NB4 (cell line): Measurements from ENCODE around the gene ESM1.

Source experiments
- DNase-seq: peaks from one replicate; pipeline ENCODE4 v3.0.0; 2010; ENCODE audit warnings: low read depth
- H3K4me3 ChIP-seq: one replicate; pipeline ENCODE4 v1.5.1; 2011; ENCODE audit warnings: mild to moderate bottlenecking, low read depth, low read length, moderate library complexity
- MAX ChIP-seq: IDR thresholded peaks from 2 replicates; pipeline ENCODE4 v1.6.1; 2011; ENCODE audit warnings: low read depth, low read length
- MYC ChIP-seq: IDR thresholded peaks from 2 replicates; pipeline ENCODE4 v1.6.1; 2011; ENCODE audit warnings: low read depth, low read length
- POLR2A ChIP-seq: IDR thresholded peaks from 2 replicates; pipeline ENCODE4 v1.6.1; 2011; ENCODE audit warnings: mild to moderate bottlenecking; ENCODE audit not compliant: insufficient read length; ENCODE audit errors: extremely low read depth
- TF ChIP-seq, protein P1 (sequence below): IDR thresholded peaks from one replicate; pipeline ENCODE4 v1.5.1; 2012; ENCODE audit warnings: low read depth, low read length

The ESM1 gene

GRCh38 chr5:54985301-54986268 is at the start of gene ESM1:
Gene ESM1 (minus strand): TSS chr5:54985593. CDS start chr5:54985517, 76 bp downstream.
- no peak for DNase-seq
- TF ChIP-seq MAX (no peak), MYC (no peak), POLR2A (no peak)
- TF ChIP-seq, protein P1, sequence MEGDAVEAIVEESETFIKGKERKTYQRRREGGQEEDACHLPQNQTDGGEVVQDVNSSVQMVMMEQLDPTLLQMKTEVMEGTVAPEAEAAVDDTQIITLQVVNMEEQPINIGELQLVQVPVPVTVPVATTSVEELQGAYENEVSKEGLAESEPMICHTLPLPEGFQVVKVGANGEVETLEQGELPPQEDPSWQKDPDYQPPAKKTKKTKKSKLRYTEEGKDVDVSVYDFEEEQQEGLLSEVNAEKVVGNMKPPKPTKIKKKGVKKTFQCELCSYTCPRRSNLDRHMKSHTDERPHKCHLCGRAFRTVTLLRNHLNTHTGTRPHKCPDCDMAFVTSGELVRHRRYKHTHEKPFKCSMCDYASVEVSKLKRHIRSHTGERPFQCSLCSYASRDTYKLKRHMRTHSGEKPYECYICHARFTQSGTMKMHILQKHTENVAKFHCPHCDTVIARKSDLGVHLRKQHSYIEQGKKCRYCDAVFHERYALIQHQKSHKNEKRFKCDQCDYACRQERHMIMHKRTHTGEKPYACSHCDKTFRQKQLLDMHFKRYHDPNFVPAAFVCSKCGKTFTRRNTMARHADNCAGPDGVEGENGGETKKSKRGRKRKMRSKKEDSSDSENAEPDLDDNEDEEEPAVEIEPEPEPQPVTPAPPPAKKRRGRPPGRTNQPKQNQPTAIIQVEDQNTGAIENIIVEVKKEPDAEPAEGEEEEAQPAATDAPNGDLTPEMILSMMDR = no peak
- H3K4me3 ChIP-seq = no peak within 1 kb of the TSS

- TF ChIP-seq POLR2A (no peak), MAX (no peak), MYC (no peak)
- TF ChIP-seq, protein P1 = no peak
- H3K4me3 ChIP-seq = no peak overlapping the region
- DNase-seq = peak; percentile 6
Measured at GRCh38 chr5:55033568-55033967, 48.2 kb upstream of the ESM1 start.

GRCh38 chr5:55031492-55031891 is 46.1 kb upstream of the ESM1 start:
- no peak for DNase-seq
- TF ChIP-seq, protein P1 = no peak
- TF ChIP-seq POLR2A (no peak), MYC (no peak), MAX (no peak)

GRCh38 chr5:55030676-55031369 is 45.4 kb upstream of the ESM1 start:
- DNase-seq = no peak
- no peak overlapping the region for H3K4me3 ChIP-seq
- TF ChIP-seq MYC = no peak

More at GRCh38 chr5:55031492-55031891, 46.1 kb upstream of the ESM1 start:
- H3K4me3 ChIP-seq = no peak overlapping the region

DNA sequence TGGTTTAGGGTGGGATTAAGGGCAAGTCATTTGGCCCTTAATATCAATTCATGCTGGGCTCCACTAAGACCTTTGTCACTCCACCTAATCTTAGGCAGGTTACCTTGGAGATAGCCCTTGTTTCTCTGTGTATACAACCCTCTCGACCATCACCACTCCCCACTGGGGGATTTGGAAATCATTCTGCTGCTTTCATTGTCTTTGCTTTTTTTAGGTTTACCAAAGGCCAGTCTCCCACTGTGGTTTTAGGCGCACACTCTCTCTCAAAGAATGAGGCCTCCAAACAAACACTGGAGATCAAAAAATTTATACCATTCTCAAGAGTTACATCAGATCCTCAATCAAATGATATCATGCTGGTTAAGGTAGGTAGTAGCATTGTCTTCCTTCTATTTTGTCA is 44.8 kb upstream of the ESM1 start:
- DNase-seq = no peak
- TF ChIP-seq, protein P1 = no peak
- no peak for TF ChIP-seq MYC
- no peak for TF ChIP-seq MAX
- TF ChIP-seq POLR2A = no peak
- H3K4me3 ChIP-seq = no peak overlapping the region

DNA sequence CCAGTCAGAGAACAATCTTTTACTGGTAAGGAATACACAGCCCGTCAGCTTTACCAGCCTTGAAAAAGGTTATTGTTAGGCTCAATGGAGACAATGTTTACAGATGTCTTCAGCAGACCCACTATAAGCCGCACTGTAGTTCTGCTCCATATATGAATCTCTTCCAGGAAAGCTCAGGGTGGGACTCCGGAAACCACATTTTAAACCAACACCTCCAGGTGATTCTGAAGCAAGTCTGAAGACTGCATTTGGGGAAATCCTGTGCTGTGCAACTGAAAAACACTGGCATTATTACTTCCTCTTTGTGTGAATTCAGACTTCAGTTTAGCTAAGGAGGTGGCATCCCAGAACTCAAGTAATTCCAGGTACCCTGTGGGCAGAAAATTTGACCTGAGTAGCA is 42.2 kb upstream of the ESM1 start:
- no peak overlapping the region for H3K4me3 ChIP-seq
- TF ChIP-seq MYC = no peak
- no peak for TF ChIP-seq POLR2A
- TF ChIP-seq, protein P1 = no peak
- TF ChIP-seq MAX = no peak
- no peak for DNase-seq
